H1 (cell line): ENCODE data around the gene LHB. TPM values are rescaled to one million over a fixed set of nuclear protein-coding genes. Genes with fewer than 3 reads are reported as not detected.

Source experiments
- CTCF ChIA-PET: fragments of 300-600 bp; sonication (Branson Sonifier 250); formaldehyde crosslinking; loops from one replicate; lab custom pipeline; 2021; ENCODE audit not compliant: partially characterized antibody; lab: Charles Lee
- POLR2A ChIA-PET: fragments of 300-600 bp; sonication (Branson Sonifier 250); formaldehyde crosslinking; loops from one replicate; lab custom pipeline; 2021; ENCODE audit warnings: inconsistent platforms; ENCODE audit not compliant: partially characterized antibody; lab: Charles Lee
- DNase-seq, 2 experiments: peaks; one replicate each; pipeline versions ENCODE4 v3.0.0 to v3.0.0-alpha.2; 2010 to 2022; ENCODE audit warnings: low spot score in 2 of 2, low read depth in 1 of 2, mixed read lengths in 1 of 2
- FAIRE-seq: peaks from 2 replicates; lab custom pipeline; 2011; peaks lifted over from hg19 to GRCh38; lab: Jason Lieb, UNC
- H2AFZ ChIP-seq: 2 replicates; pipeline ENCODE4 v1.8.1; 2012; ENCODE audit warnings: low read length, inconsistent platforms
- H2AK5ac ChIP-seq: 2 replicates; pipeline ENCODE4 v1.6.1; 2013; ENCODE audit warnings: low read depth, low read length
- H2BK120ac ChIP-seq: replicated peaks from 2 replicates; pipeline ENCODE3; 2013; ENCODE audit warnings: low read depth, low read length, inconsistent platforms
- H2BK12ac ChIP-seq: 2 replicates; pipeline ENCODE4 v1.6.1; 2013; ENCODE audit warnings: low read depth, low read length
- H2BK15ac ChIP-seq: 2 replicates; pipeline ENCODE4 v1.6.1; 2013; ENCODE audit warnings: low read length
- H2BK20ac ChIP-seq: 2 replicates; pipeline ENCODE4 v1.6.1; 2013; ENCODE audit warnings: low read length
- H2BK5ac ChIP-seq: 2 replicates; pipeline ENCODE4 v1.6.1; 2013; ENCODE audit warnings: low read depth, low read length
- H3K14ac ChIP-seq: 2 replicates; pipeline ENCODE4 v1.6.1; 2013; ENCODE audit warnings: inconsistent platforms; ENCODE audit not compliant: insufficient read length
- H3K18ac ChIP-seq: 2 replicates; pipeline ENCODE4 v1.6.1; 2013; ENCODE audit warnings: low read length; ENCODE audit errors: extremely low read depth
- H3K23ac ChIP-seq: 2 replicates; pipeline ENCODE4 v1.6.1; 2013; ENCODE audit warnings: inconsistent platforms; ENCODE audit not compliant: insufficient read length
- H3K23me2 ChIP-seq: 2 replicates; pipeline ENCODE4 v1.6.1; 2013; ENCODE audit warnings: low read depth, low read length
- H3K27ac ChIP-seq: 2 replicates; pipeline ENCODE4 v1.6.1; 2011; ENCODE audit warnings: low read depth, low read length, inconsistent platforms
- H3K27me3 ChIP-seq, 4 experiments: replicated peaks in 1 of 4; 1 replicate in 1 of 4; 2 replicates in 3 of 4; pipeline versions ENCODE4 v1.6.1 to v1.8.1; 2011 to 2013; ENCODE audit warnings: low read length in 3 of 4, mild to moderate bottlenecking in 3 of 4, inconsistent platforms in 2 of 4, mixed read lengths in 2 of 4, moderate library complexity in 1 of 4; ENCODE audit not compliant: control insufficient read depth in 3 of 4, insufficient read depth in 3 of 4; ENCODE audit errors: extremely low read depth in 1 of 4
- H3K36me3 ChIP-seq, 4 experiments: 2 replicates each; pipeline versions ENCODE4 v1.6.1 to v1.8.1; 2011 to 2013; ENCODE audit warnings: mild to moderate bottlenecking in 4 of 4, low read length in 3 of 4, moderate library complexity in 2 of 4, control low read depth in 1 of 4, inconsistent platforms in 1 of 4; ENCODE audit not compliant: insufficient read depth in 4 of 4, control insufficient read depth in 2 of 4
- H3K4ac ChIP-seq: replicated peaks from 2 replicates; pipeline ENCODE3; 2013; ENCODE audit warnings: low read length, low read depth, mixed read lengths, inconsistent platforms; ENCODE audit not compliant: insufficient read length
- H3K4me1 ChIP-seq, 4 experiments: replicated peaks in 1 of 4; 1 replicate in 1 of 4; 2 replicates in 3 of 4; pipeline versions ENCODE4 v1.6.1 to v1.8.1; 2011 to 2013; ENCODE audit warnings: low read length in 3 of 4, inconsistent platforms in 2 of 4, mixed read lengths in 1 of 4; ENCODE audit not compliant: insufficient read depth in 4 of 4, control insufficient read depth in 3 of 4
- H3K4me2 ChIP-seq, 2 experiments: 2 replicates each; pipeline versions ENCODE4 v1.6.1 to v1.8.1; 2011 to 2013; ENCODE audit warnings: low read depth in 2 of 2, low read length in 2 of 2, control low read depth in 1 of 2, inconsistent platforms in 1 of 2, mild to moderate bottlenecking in 1 of 2; ENCODE audit not compliant: insufficient read depth in 1 of 2
- H3K4me3 ChIP-seq, 4 experiments: fragments of 200-600, 300-600 bp in 1 of 4; sonication (generic), shearing (Covaris generic), sonication (Bioruptor Twin) in 1 of 4; 2 replicates each; pipeline versions ENCODE4 v1.5.1 to v1.8.1; 2011 to 2016; ENCODE audit warnings: low read length in 4 of 4, low read depth in 3 of 4, control low read depth in 2 of 4, inconsistent platforms in 2 of 4, mild to moderate bottlenecking in 2 of 4, mixed read lengths in 1 of 4, moderate library complexity in 1 of 4; ENCODE audit not compliant: insufficient read depth in 2 of 4; ENCODE audit errors: extremely low read depth in 1 of 4
- H3K56ac ChIP-seq: replicated peaks from 2 replicates; pipeline ENCODE3; 2013; ENCODE audit warnings: low read depth, mild to moderate bottlenecking, mixed read lengths, low read length, inconsistent platforms; ENCODE audit not compliant: insufficient read length
- H3K79me1 ChIP-seq: 2 replicates; pipeline ENCODE4 v1.6.1; 2013; ENCODE audit warnings: low read depth, low read length, control low read depth
- H3K79me2 ChIP-seq, 2 experiments: 2 replicates each; pipeline versions ENCODE4 v1.6.1 to v1.8.1; 2012 to 2013; ENCODE audit warnings: low read length in 2 of 2, mild to moderate bottlenecking in 2 of 2, inconsistent platforms in 1 of 2; ENCODE audit not compliant: insufficient read depth in 2 of 2, control insufficient read depth in 1 of 2
- H3K9ac ChIP-seq, 4 experiments: replicated peaks in 1 of 4; 1 replicate in 1 of 4; 2 replicates in 3 of 4; pipeline versions ENCODE4 v1.6.1 to v1.8.1; 2011 to 2013; ENCODE audit warnings: low read depth in 3 of 4, low read length in 3 of 4, control low read depth in 2 of 4, mild to moderate bottlenecking in 2 of 4, moderate library complexity in 2 of 4, inconsistent platforms in 1 of 4; ENCODE audit errors: extremely low read depth in 1 of 4
- H3K9me3 ChIP-seq, 2 experiments: 2 replicates each; pipeline versions ENCODE4 v1.6.1 to v1.8.1; 2012 to 2013; ENCODE audit warnings: mild to moderate bottlenecking in 2 of 2, moderate library complexity in 2 of 2, control low read depth in 1 of 2, inconsistent platforms in 1 of 2, low read depth in 1 of 2, low read length in 1 of 2, mixed read lengths in 1 of 2; ENCODE audit not compliant: insufficient read depth in 2 of 2
- H4K20me1 ChIP-seq, 2 experiments: replicated peaks in 1 of 2; 2 replicates each; pipeline versions ENCODE3 to v1.8.1; 2011 to 2013; ENCODE audit warnings: inconsistent platforms in 2 of 2, low read length in 2 of 2, mild to moderate bottlenecking in 1 of 2; ENCODE audit not compliant: insufficient read depth in 2 of 2, control insufficient read depth in 1 of 2
- H4K5ac ChIP-seq: 2 replicates; pipeline ENCODE4 v1.6.1; 2013; ENCODE audit warnings: low read length, low read depth, mixed read lengths, inconsistent platforms; ENCODE audit not compliant: insufficient read length
- H4K8ac ChIP-seq: 2 replicates; pipeline ENCODE4 v1.8.0; 2013; ENCODE audit warnings: mild to moderate bottlenecking, moderate library complexity, low read length, inconsistent platforms; ENCODE audit not compliant: insufficient read depth; ENCODE audit errors: extremely low read depth
- H4K91ac ChIP-seq: replicated peaks from 2 replicates; pipeline ENCODE3; 2013; ENCODE audit warnings: low read length, mixed read lengths, inconsistent platforms; ENCODE audit not compliant: insufficient read length
- KDM4A ChIP-seq: IDR thresholded peaks from one replicate; pipeline ENCODE4 v1.7.1; 2012; ENCODE audit warnings: low read depth, mild to moderate bottlenecking, moderate library complexity, low read length, inconsistent platforms; ENCODE audit not compliant: severe bottlenecking
- RAD21 ChIP-seq, 2 experiments: IDR thresholded peaks in 1 of 2; conservative IDR thresholded peaks in 1 of 2; 2 replicates each; pipeline ENCODE4 v1.6.1; 2011; ENCODE audit warnings: low read depth in 2 of 2, low read length in 2 of 2, improper control_type of control experiment in 1 of 2, inconsistent platforms in 1 of 2, mild to moderate bottlenecking in 1 of 2, moderate library complexity in 1 of 2
- SIN3A ChIP-seq, 2 experiments: IDR thresholded peaks in 1 of 2; conservative IDR thresholded peaks in 1 of 2; 2 replicates each; pipeline ENCODE4 v1.6.1; 2011 to 2012; ENCODE audit warnings: low read length in 2 of 2, improper control_type of control experiment in 1 of 2, low read depth in 1 of 2, mild to moderate bottlenecking in 1 of 2
- WGBS, 2 experiments: shearing (Covaris generic) in 1 of 2; methylation state at CpG; one replicate each; pipeline versions ENCODE4 v1.1.6 to v1.1.7; 2013 to 2015; ENCODE audit warnings: low lambda C conversion rate in 2 of 2, mixed read lengths in 2 of 2, inconsistent platforms in 1 of 2, low coverage in 1 of 2, missing lambda C conversion rate in 1 of 2; ENCODE audit not compliant: insufficient replicate concordance in 2 of 2, insufficient coverage in 1 of 2, insufficient read length in 1 of 2; ENCODE audit errors: extremely low coverage in 1 of 2, missing lambda C conversion rate in 1 of 2; 5-methylcytosine and 5-hydroxymethylcytosine counted together
- polyA plus RNA-seq, 7 experiments: library from polyadenylated mRNA; depleted of rRNA in 3 of 7; stranded (reverse) in 5 of 7; unstranded in 2 of 7; fragments of >200 nt in 5 of 7; fragments of 200-250 nt in 2 of 7; gene quantifications; 1 replicate in 5 of 7; 2 replicates in 1 of 7; 4 replicates in 1 of 7; pipeline versions ENCODE4 v1.2.1 to v1.2.3, GENCODE V29; 2011 to 2013; ENCODE audit warnings: missing spikeins in 2 of 7, mixed read lengths in 2 of 7
- total RNA-seq: library from RNA; stranded (reverse); fragmentation: NEBNext Ultra II Directional; extraction: Animal tissue kit (Norgen Biotek cat#: 25700); gene quantifications from 2 replicates; pipeline ENCODE4 v1.2.1, GENCODE V29; 2021

The LHB gene
- total and polyA plus RNA-seq, 2 of the 8 experiments (the other 6 are each of a cell fraction or from before 2014, with no cell fraction given), result 0.53 TPM; not detected in 1

- Histone ChIP-seq H2AFZ (no peak overlapping the region), H4K8ac (no peak overlapping the region), H4K91ac (no peak overlapping the region), H3K27ac (no peak overlapping the region), H2BK20ac (no peak overlapping the region), H4K20me1 (peaks cover 0 to 13% of the 10 kb centered on the region in 2 experiments), H2BK12ac (no peak overlapping the region), H3K14ac (no peak overlapping the region), H3K23me2 (peaks cover 8% of the 10 kb centered on the region; the same call in 1 of the 2 replicates), H2AK5ac (no peak overlapping the region), H3K36me3 (peaks cover 0 to 13% (median 5%) of the 10 kb centered on the region in 4 experiments; a peak in 4 of 8 replicates), H3K4me2 (peak overlapping the region; percentile 87 to 91), H3K79me2 (peaks cover 11 to 31% of the 10 kb centered on the region in 2 experiments; a peak in 3 of 4 replicates), H3K4ac (no peak overlapping the region), H3K79me1 (peaks cover 15% of the 10 kb centered on the region), H3K9ac (peak overlapping the region in 3 of 4 experiments; percentile 25 to 75 (median 73); a peak in 5 of 7 replicates), H4K5ac (peak overlapping the region; percentile 50), H2BK5ac (peak overlapping the region; percentile 35; the same call in 1 of the 2 replicates), H3K4me3 (peak overlapping the region; percentile 66 to 97 (median 92)), H3K27me3 (no peaks in the 10 kb centered on the region), H3K9me3 (no peaks in the 10 kb centered on the region), H3K4me1 (peaks cover 0 to 3% (median 0%) of the 10 kb centered on the region in 4 experiments; a peak in 2 of 7 replicates), H3K23ac (no peak overlapping the region), H2BK120ac (no peak overlapping the region), H3K18ac (no peak overlapping the region; the same call in 1 of the 2 replicates), H2BK15ac (no peak overlapping the region), H3K56ac (no peak overlapping the region)
- DNase-seq (no peak), FAIRE-seq (no peak)
- ChIA-PET CTCF (interaction anchor here (0.6 to 2.6 kb wide), 14 partner anchors 10 to 187 kb away, joined by 3 to 19 read pairs (median 4); partner anchors contain the start of gene HSD17B14), POLR2A (interaction anchor here (1.2 to 4.4 kb wide), 10 partner anchors 9 to 155 kb away, joined by 3 to 37 read pairs (median 4); partner anchors contain the start of genes FTL, NUCB1 and PPP1R15A)
- TF ChIP-seq RAD21 (IDR thresholded peaks at IDR 0.05 in 1 of 2, conservative IDR thresholded peaks at IDR 0.05 in 1 of 2; ENCODE audit: low read depth in 2 of 2, low read length in 2 of 2) (no peak), KDM4A (no peak), SIN3A (conservative IDR thresholded peaks at IDR 0.05 in 1 of 2, IDR thresholded peaks at IDR 0.05 in 1 of 2; ENCODE audit: low read depth in 1 of 2, low read length in 2 of 2) (0 out of 4 replicates have a peak, but pooled peaks of 1 of the 2 experiments have one; percentile 18)
- WGBS, 2 experiments, result 47% methylated on average over 7 of the region's 8 CpGs; no CpG with 5 or more reads in 1 of the 2 experiments
These were observed 24.9 kb downstream of the LHB start for GRCh38 chr19:48991873-48992580.
